ENCODE measurements around the gene STRN3. TPM values are rescaled to one million over a fixed set of nuclear protein-coding genes. Genes with fewer than 3 reads are reported as not detected.
"Not testable (repeated sequence)": the region's sequence is repeated elsewhere in the genome, so short reads cannot be mapped to it uniquely, and the experiment has no call there.

Gene STRN3
- total RNA-seq, 1 experiment from 2014 or later: 52.1 TPM

- Histone ChIP-seq H2BK5ac (ENCODE audit: insufficient read length, low read length) (no peak overlapping the region), H2AK5ac (ENCODE audit: insufficient read length, low read length) (no peak overlapping the region), H3K56ac (ENCODE audit: insufficient read length, low read depth, low read length) (no peak overlapping the region), H3K23ac (ENCODE audit: insufficient read length, low read depth, low read length) (no peak overlapping the region), H3K9ac (ENCODE audit: extremely low read depth, insufficient read length, low read length) (no peak overlapping the region), H3K14ac (ENCODE audit: insufficient read depth, low read length) (no peak overlapping the region), H3K4ac (ENCODE audit: low read depth, low read length) (no peak overlapping the region), H4K20me1 (ENCODE audit: control insufficient read depth, insufficient read depth, insufficient read length) (no peaks in the 10 kb centered on the region), H2BK20ac (ENCODE audit: low read depth, low read length, poor library complexity, severe bottlenecking) (no peak overlapping the region), H3K23me2 (ENCODE audit: insufficient read length, low read depth, low read length, poor library complexity, severe bottlenecking) (no peaks in the 10 kb centered on the region), H3K4me2 (ENCODE audit: insufficient read depth, insufficient read length, low read length) (no peak overlapping the region), H2BK120ac (ENCODE audit: low read depth, low read length, poor library complexity, severe bottlenecking) (no peak overlapping the region), H4K91ac (ENCODE audit: insufficient read length, low read depth, low read length) (no peak overlapping the region), H4K8ac (replicated peaks; ENCODE audit: insufficient read length, low read depth, low read length) (no peak overlapping the region), H3K4me1 (ENCODE audit: insufficient read depth, low read length) (no peaks in the 10 kb centered on the region; the same call in 1 of the 2 replicates), H3K27ac (ENCODE audit: insufficient read length, low read depth, low read length) (no peak overlapping the region), H2BK12ac (ENCODE audit: insufficient read length, low read depth, low read length) (no peak overlapping the region), H3T11ph (ENCODE audit: low read length) (no peak overlapping the region), H2AFZ (ENCODE audit: low read length) (no peak overlapping the region), H4K5ac (ENCODE audit: insufficient read length, low read depth, low read length) (no peak overlapping the region), H3K27me3 (ENCODE audit: insufficient read depth, low read length) (no peaks in the 10 kb centered on the region; the same call in 1 of the 2 replicates), H3K79me2 (ENCODE audit: insufficient read depth, low read length) (peaks cover 17% of the 10 kb centered on the region; the same call in 1 of the 2 replicates), H2BK15ac (ENCODE audit: low read depth, low read length) (no peak overlapping the region), H3K9me3 (ENCODE audit: control insufficient read depth, low read depth, low read length) (no peaks in the 10 kb centered on the region), H3K18ac (ENCODE audit: insufficient read length, low read depth, low read length) (no peak overlapping the region), H3K79me1 (ENCODE audit: insufficient read depth, low read depth, low read length, poor library complexity, severe bottlenecking) (peaks cover 18% of the 10 kb centered on the region)
- Mint-ChIP-seq H3K27ac (peak overlapping the region in 2 of 3 experiments; percentile 25 to 76; a peak in 2 of 7 replicates), H3K4me3 (no peak overlapping the region), H3K36me3 (ENCODE audit: insufficient read depth in 1 of 3, low read depth in 3 of 3) (peaks cover 2 to 18% (median 10%) of the 10 kb centered on the region in 3 experiments; a peak in 6 of 7 replicates), H3K9me3 (no peaks in the 10 kb centered on the region), H3K27me3 (ENCODE audit: low read depth) (no peaks in the 10 kb centered on the region), H3K4me1 (peaks cover 14 to 27% of the 10 kb centered on the region in 2 experiments)
- no peak for DNase-seq
- no peak for TF ChIP-seq CTCF (conservative IDR thresholded peaks at IDR 0.05)
- WGBS (ENCODE audit: extremely low coverage, insufficient read length, low lambda C conversion rate): no CpG with 5 or more reads among the region's 1 CpG
Observed at GRCh38 chr14:31006703-31007102, 19.5 kb downstream of the STRN3 start.

GRCh38 chr14:31004007-31004406 is 22.2 kb downstream of the STRN3 start:
- H4K5ac ChIP-seq (ENCODE audit: insufficient read length, low read depth, low read length); H3K4ac ChIP-seq (ENCODE audit: low read depth, low read length); H4K8ac ChIP-seq (replicated peaks; ENCODE audit: insufficient read length, low read depth, low read length); H3K27me3 Mint-ChIP-seq (ENCODE audit: low read depth); H3K27me3 ChIP-seq (ENCODE audit: insufficient read depth, low read length); H3K9me3 ChIP-seq (ENCODE audit: control insufficient read depth, low read depth, low read length); H3K4me1 ChIP-seq (ENCODE audit: insufficient read depth, low read length); H3K9me3 Mint-ChIP-seq; H2BK120ac ChIP-seq (ENCODE audit: low read depth, low read length, poor library complexity, severe bottlenecking); H2BK12ac ChIP-seq (ENCODE audit: insufficient read length, low read depth, low read length); H3K4me3 Mint-ChIP-seq; DNase-seq; H2AK5ac ChIP-seq (ENCODE audit: insufficient read length, low read length); H4K20me1 ChIP-seq (ENCODE audit: control insufficient read depth, insufficient read depth, insufficient read length); H3K56ac ChIP-seq (ENCODE audit: insufficient read length, low read depth, low read length); H3K9ac ChIP-seq (ENCODE audit: extremely low read depth, insufficient read length, low read length); H3K4me2 ChIP-seq (ENCODE audit: insufficient read depth, insufficient read length, low read length); H2BK5ac ChIP-seq (ENCODE audit: insufficient read length, low read length); H2AFZ ChIP-seq (ENCODE audit: low read length); H3K18ac ChIP-seq (ENCODE audit: insufficient read length, low read depth, low read length); H3K23me2 ChIP-seq (ENCODE audit: insufficient read length, low read depth, low read length, poor library complexity, severe bottlenecking); H3K14ac ChIP-seq (ENCODE audit: insufficient read depth, low read length); H2BK20ac ChIP-seq (ENCODE audit: low read depth, low read length, poor library complexity, severe bottlenecking); H4K91ac ChIP-seq (ENCODE audit: insufficient read length, low read depth, low read length); H2BK15ac ChIP-seq (ENCODE audit: low read depth, low read length); H3T11ph ChIP-seq (ENCODE audit: low read length); H3K23ac ChIP-seq (ENCODE audit: insufficient read length, low read depth, low read length); H3K27ac ChIP-seq (ENCODE audit: insufficient read length, low read depth, low read length): not testable (repeated sequence)
- Histone ChIP-seq H3K79me2 (ENCODE audit: insufficient read depth, low read length) (peaks cover 20% of the 10 kb centered on the region; the same call in 1 of the 2 replicates), H3K79me1 (ENCODE audit: insufficient read depth, low read depth, low read length, poor library complexity, severe bottlenecking) (peaks cover 16% of the 10 kb centered on the region)
- H3K4me1 Mint-ChIP-seq: peaks cover 29 to 48% of the 10 kb centered on the region in 2 experiments
- H3K36me3 Mint-ChIP-seq (ENCODE audit: insufficient read depth in 1 of 3, low read depth in 3 of 3): peaks cover 2 to 30% (median 18%) of the 10 kb centered on the region in 3 experiments; a peak in 6 of 7 replicates
- peak overlapping the region in 1 of 3 experiments; percentile 35; a peak in 1 of 7 replicates for H3K27ac Mint-ChIP-seq
- WGBS (ENCODE audit: extremely low coverage, insufficient read length, low lambda C conversion rate): no CpG with 5 or more reads among the region's 6 CpGs

Measured in H9 (cell line).